GM10248 (cell line): Measurements from ENCODE around the gene NUDT9.

Experiments
- CTCF ChIA-PET: fragments of 300-600 bp; sonication (Branson Sonifier 250); formaldehyde crosslinking; extraction: SDS; loops from one replicate; lab custom pipeline; 2021; ENCODE audit warnings: antibody characterized with exemption; lab: Yijun Ruan, JAX
- POLR2A ChIA-PET: fragments of 350-650 bp; sonication (Branson Sonifier 250); formaldehyde crosslinking; extraction: SDS; loops from one replicate; lab custom pipeline; 2020; ENCODE audit warnings: antibody characterized with exemption; lab: Yijun Ruan, JAX
- DNase-seq: peaks from one replicate; pipeline ENCODE4 v3.0.0; 2012; ENCODE audit errors: extremely low spot score
- CTCF ChIP-seq: IDR thresholded peaks from 2 replicates; pipeline ENCODE4 v1.5.1; 2012; ENCODE audit warnings: mild to moderate bottlenecking, low read depth; ENCODE audit errors: extremely low read depth, missing control alignments, control extremely low read depth

Gene NUDT9

GRCh38 chr4:87500092-87500462 is 77.7 kb downstream of the NUDT9 start:
- no peak for TF ChIP-seq CTCF
- DNase-seq, result no peak
- CTCF ChIA-PET, result interaction anchor here (1.2 kb wide), 1 partner anchor 15 kb away, joined by 3 read pairs; no protein-coding TSS in a partner anchor
- POLR2A ChIA-PET, result no interaction called here

GRCh38 chr4:87502580-87503238 is 80.3 kb downstream of the NUDT9 start:
- no peak for DNase-seq
- ChIA-PET POLR2A (no interaction called here), CTCF (interaction anchor here (1.1 kb wide), 1 partner anchor 13 kb away, joined by 3 read pairs; no protein-coding TSS in a partner anchor)

DNA sequence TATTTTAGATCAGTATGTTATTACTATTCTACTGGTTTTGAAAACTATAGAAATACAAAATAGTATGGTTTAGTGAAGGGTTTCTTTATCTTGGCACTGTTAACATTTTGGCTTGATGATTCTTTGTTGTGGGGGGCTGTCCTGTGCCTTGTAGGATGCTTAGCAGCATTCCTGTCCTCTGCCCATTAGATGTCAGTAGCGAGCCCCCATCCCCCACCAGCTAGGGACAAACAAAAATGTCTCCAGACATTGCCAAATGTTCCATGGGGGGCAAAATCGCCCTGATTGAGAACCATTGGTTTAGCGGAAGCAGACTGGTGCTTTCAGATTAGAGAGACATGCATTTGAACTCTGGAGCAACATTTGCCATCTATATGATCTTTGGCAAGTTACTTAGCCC is 83.5 kb downstream of the NUDT9 start:
- CTCF ChIA-PET, result interaction anchor here (0.9 kb wide), 1 partner anchor 12 kb away, joined by 3 read pairs; no protein-coding TSS in a partner anchor

More at GRCh38 chr4:87502580-87503238, 80.3 kb downstream of the NUDT9 start:
- no peak for TF ChIP-seq CTCF

GRCh38 chr4:87506974-87507701 is 84.8 kb downstream of the NUDT9 start:
- no peak for DNase-seq
- POLR2A ChIA-PET, result no interaction called here
- CTCF ChIA-PET, result no interaction called here
- TF ChIP-seq CTCF, result no peak

More for the DNA sequence above, 83.5 kb downstream of the NUDT9 start:
- POLR2A ChIA-PET, result no interaction called here
- TF ChIP-seq CTCF, result no peak
- no peak for DNase-seq
